ENCODE measurements around the gene SPEM3.

DNA sequence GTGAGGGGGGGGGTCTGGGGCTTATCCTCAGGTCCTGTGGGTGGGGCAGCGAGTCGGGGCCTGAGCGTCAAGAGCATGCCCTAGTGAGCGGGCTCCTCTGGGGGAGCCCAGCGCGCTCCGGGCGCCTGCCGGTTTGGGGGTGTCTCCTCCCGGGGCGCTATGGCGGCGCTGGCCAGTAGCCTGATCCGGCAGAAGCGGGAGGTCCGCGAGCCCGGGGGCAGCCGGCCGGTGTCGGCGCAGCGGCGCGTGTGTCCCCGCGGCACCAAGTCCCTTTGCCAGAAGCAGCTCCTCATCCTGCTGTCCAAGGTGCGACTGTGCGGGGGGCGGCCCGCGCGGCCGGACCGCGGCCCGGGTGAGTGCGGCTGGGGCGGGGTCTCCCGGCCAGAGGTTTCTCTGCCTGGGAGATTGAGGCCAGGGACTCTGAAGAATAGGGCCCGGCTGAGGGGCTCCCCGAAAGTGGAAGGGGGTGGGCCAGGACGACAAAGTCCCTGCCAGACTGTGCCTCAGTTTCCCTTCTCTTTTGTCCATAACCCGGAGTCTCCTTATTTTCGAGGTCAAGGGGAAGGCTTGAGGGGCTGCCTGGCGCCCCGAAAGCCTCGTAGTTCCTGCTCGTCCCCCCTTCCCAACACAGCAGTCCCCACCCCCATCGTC is 10.9 kb downstream of the SPEM3 start, which contains the start of gene FGF11:
- TF ChIP-seq, protein P1, sequence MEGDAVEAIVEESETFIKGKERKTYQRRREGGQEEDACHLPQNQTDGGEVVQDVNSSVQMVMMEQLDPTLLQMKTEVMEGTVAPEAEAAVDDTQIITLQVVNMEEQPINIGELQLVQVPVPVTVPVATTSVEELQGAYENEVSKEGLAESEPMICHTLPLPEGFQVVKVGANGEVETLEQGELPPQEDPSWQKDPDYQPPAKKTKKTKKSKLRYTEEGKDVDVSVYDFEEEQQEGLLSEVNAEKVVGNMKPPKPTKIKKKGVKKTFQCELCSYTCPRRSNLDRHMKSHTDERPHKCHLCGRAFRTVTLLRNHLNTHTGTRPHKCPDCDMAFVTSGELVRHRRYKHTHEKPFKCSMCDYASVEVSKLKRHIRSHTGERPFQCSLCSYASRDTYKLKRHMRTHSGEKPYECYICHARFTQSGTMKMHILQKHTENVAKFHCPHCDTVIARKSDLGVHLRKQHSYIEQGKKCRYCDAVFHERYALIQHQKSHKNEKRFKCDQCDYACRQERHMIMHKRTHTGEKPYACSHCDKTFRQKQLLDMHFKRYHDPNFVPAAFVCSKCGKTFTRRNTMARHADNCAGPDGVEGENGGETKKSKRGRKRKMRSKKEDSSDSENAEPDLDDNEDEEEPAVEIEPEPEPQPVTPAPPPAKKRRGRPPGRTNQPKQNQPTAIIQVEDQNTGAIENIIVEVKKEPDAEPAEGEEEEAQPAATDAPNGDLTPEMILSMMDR (IDR thresholded peaks at IDR 0.05): no peak
- TF ChIP-seq ZFX (IDR thresholded peaks at IDR 0.05; ENCODE audit: borderline replicate concordance): no peak

Measured in 22Rv1 (cell line).